ENCODE measurements around the gene FUZ.

GRCh38 chr19:49774969-49775368, 38.1 kb downstream of the FUZ start:
- TF ChIP-seq CTCF (conservative IDR thresholded peaks at IDR 0.05; ENCODE audit: low read depth, low read length) (no peak), EZH2 (IDR thresholded peaks at IDR 0.05; ENCODE audit: low read length, unreplicated experiment) (no peak)

Measured in PC-3 (cell line).